GM12875 (cell line): ENCODE measurements around the gene CALHM6.

Source experiments
- H3K4me3 ChIP-seq: one replicate; pipeline ENCODE4 v1.5.1; 2011; ENCODE audit warnings: low read depth, low read length, control low read depth
- TF ChIP-seq, protein P1 (sequence below): IDR thresholded peaks from 2 replicates; pipeline ENCODE4 v1.5.1; 2011; ENCODE audit warnings: low read depth, mild to moderate bottlenecking, control low read depth, inconsistent platforms, low read length, moderate library complexity, borderline replicate concordance; ENCODE audit not compliant: insufficient read depth

The CALHM6 gene

DNA sequence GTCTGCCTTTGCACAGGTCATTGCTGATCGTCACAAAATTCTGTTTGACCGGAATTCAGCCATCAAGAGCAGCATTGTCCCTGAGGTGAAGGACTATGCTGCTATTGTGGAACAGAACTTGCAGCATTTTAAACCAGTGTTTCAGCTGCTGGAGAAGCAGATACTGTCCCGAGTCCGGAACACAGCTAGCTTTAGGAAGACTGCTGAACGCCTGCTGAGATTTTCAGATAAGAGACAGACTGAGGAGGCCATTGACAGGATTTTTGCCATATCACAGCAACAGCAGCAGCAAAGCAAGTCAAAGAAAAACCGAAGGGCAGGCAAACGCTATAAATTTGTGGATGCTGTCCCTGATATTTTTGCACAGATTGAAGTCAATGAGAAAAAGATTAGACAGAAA, 24.6 kb upstream of the CALHM6 start:
- no peak overlapping the region for H3K4me3 ChIP-seq
- TF ChIP-seq, protein P1, sequence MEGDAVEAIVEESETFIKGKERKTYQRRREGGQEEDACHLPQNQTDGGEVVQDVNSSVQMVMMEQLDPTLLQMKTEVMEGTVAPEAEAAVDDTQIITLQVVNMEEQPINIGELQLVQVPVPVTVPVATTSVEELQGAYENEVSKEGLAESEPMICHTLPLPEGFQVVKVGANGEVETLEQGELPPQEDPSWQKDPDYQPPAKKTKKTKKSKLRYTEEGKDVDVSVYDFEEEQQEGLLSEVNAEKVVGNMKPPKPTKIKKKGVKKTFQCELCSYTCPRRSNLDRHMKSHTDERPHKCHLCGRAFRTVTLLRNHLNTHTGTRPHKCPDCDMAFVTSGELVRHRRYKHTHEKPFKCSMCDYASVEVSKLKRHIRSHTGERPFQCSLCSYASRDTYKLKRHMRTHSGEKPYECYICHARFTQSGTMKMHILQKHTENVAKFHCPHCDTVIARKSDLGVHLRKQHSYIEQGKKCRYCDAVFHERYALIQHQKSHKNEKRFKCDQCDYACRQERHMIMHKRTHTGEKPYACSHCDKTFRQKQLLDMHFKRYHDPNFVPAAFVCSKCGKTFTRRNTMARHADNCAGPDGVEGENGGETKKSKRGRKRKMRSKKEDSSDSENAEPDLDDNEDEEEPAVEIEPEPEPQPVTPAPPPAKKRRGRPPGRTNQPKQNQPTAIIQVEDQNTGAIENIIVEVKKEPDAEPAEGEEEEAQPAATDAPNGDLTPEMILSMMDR: no peak

DNA sequence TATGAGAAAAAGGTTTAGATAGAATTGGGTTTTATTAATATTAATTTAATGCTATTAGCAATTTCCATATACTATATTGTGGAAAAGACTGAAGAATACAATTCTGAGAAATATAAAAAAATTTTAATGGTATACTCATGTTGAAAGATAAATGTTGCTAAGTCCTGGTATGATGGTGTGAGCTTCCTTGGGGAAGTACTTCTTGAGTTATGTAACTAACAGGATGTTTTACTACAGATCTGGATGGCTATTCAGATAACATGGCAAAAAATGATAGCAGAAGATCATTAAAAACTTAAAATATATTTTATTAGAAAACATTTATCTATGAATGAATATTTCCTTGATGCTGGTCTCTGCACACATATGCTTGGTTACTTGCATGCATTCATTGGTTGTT, 23.5 kb upstream of the CALHM6 start:
- no peak overlapping the region for H3K4me3 ChIP-seq
- TF ChIP-seq, protein P1: no peak

DNA sequence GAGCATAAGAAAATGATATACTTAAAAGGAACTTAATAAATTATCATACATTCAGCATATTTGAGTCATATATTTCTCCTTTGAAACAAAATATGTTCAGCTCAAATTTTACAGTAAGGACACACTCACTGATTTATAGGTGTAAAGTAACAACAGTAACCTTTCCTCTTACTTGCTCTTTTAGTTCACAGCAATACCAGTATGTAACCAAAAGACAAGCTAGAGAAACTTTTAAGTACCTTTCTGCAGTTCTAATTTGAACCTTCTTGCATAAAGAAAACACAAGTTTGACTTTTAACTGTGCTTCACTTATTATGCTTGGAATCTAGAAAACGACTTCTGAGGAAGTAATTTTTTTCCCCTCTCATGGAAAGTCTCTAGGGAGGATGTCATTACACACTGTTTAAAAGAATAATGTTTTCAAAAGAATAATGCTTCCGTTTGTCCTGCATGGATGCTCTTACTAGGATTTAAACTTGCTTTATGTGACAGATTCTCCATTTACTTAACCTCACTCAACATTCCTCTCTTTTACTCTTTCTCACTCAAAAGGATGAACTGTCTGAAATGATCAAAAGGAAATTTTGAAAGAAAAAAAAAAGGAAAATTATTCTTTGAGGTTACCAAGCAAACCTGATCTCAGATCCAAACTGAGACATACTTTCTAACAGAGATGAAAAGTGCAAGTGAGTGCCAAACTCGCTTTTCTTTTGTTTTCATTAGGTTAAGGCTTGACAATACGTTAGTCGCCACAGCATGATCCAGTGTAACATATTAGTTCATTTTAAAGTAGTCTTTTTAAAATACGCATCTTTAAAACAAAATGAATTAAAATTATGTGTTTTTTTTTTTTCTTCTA, 22.4 kb upstream of the CALHM6 start:
- TF ChIP-seq, protein P1: no peak

DNA sequence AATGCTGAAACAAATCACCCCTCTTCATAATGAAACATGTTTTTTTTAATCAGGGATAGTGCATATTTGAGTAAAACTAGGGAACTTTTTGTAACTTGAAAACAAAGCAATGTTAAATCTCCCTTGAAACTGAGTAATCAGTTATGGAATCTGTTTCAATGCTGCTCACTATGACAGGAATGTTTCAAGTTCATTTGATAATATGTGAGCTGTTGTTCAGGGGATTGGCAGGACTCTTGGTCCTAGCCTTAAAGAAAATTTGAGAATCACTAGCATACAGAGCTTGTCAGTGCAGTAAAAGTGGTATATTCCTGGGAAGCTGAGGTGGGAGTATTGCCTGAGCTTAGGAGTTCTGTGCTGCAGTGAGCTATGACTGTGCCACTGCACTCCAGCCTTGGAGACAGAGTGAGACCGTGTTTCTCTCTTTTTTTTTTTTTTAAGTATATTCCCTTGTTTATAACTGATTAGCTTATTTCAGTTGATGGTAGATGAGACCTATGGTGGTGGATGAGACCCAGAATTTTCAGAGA, 21.6 kb upstream of the CALHM6 start:
- TF ChIP-seq, protein P1: no peak
- no peak overlapping the region for H3K4me3 ChIP-seq

More for the DNA sequence above, 22.4 kb upstream of the CALHM6 start:
- no peak overlapping the region for H3K4me3 ChIP-seq

DNA sequence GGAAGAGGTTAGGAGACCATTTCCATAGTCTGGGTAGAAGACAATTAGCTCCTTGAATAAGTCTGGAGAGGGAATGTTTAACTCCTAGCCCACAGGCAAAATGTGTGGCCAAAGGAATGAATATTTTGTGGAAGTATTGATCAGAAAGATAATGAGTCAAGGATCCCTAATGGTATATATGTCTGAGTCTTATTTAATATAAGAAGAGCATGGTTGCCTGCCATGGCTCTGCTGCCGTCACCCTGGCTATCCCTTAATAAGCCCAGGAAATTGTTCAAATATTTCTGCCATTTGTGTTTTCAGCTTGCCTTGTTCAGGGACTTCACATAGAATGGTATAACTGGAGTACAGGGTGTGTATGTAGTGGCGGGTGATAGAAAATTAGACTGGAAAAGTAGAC, 18.1 kb upstream of the CALHM6 start:
- TF ChIP-seq, protein P1: no peak
- H3K4me3 ChIP-seq: no peak overlapping the region

DNA sequence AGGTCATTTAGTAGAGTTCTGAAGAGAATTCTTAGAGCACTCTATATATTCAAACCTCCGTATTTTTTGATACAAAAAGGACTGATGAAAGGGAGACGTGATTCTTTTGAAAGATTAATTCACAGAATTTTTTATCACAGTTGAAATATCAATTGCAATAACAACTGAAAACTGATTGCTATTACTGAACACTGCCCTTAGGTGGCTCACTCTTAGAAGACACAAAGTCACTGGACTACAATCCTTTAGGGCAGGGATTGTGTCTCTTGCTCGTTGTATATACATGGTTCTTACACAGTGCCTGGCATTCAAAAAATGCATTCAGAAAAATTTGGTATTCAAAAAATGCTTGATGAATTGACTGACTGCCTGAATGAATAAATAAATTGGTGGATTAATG, 17.1 kb upstream of the CALHM6 start:
- TF ChIP-seq, protein P1: peak; percentile 38; the same call in 1 of the 2 replicates

DNA sequence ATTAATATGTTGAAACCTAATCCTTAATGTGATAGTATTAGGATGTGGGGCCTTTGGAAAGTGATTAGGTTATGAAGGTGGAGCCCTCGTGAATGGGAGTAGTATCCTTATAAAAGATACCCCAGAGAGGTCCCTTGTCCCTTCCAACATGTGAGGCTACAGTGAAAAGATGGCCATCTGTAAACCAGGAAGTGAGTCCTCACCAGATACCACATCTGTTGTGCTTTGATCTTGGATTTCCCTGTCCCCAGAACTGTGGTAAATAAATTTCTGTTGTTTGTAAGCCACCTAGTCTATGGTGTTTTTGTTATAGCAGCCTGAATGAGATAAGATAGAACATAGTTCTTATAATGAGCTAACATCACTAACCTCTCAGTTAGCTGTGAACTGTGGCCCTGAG, 16.6 kb upstream of the CALHM6 start:
- no peak overlapping the region for H3K4me3 ChIP-seq
- TF ChIP-seq, protein P1: no peak

More for the DNA sequence above, 17.1 kb upstream of the CALHM6 start:
- H3K4me3 ChIP-seq: no peak overlapping the region
